NCI-H2029 (cell line): ENCODE measurements around the gene GIPR.
"Not testable (repeated sequence)": the region's sequence is repeated elsewhere in the genome, so short reads cannot be mapped to it uniquely, and the experiment has no call there.

Experiments used
- DNase-seq: peaks from one replicate; lab custom pipeline; 2025; lab: John Stamatoyannopoulos, UW

Gene GIPR

DNA sequence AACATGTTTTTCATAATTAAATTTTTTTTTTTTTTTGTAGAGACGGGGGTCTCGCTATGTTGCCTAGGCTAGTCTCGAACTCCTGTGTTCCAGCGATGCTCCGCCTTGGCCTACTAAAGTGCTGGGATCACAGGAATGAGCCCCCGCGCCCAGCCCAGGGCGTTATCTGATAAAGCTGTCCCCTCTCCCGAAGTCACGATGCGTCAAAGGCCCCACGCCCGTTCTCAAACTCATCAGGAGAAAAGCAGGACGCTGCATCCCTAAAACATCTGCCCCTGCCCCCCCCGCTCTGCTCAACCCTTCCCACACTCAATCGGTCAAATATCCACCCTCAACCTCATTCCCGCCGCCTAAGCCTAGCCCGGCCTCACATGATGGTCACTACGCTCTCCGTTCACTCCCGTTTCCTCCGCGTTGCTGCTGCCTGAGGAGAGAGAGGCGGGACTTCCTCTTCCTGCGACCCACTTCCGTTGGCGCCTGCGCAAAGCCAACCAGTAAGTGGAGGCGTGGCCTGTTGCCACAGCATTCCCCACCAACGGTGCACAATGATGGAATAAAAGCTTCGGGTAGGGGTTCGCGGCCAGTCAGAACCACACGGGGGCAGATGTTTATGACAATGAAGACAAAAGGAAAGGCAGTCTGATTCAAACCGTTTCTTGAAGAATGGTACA is 23.6 kb downstream of the GIPR start, which contains the start of gene SNRPD2:
Gene SNRPD2 (minus strand): TSS at position 438 of the 671 bp plus-strand sequence. CDS start 65 bp downstream, at position 373.
- peak; percentile 92 for DNase-seq

DNA sequence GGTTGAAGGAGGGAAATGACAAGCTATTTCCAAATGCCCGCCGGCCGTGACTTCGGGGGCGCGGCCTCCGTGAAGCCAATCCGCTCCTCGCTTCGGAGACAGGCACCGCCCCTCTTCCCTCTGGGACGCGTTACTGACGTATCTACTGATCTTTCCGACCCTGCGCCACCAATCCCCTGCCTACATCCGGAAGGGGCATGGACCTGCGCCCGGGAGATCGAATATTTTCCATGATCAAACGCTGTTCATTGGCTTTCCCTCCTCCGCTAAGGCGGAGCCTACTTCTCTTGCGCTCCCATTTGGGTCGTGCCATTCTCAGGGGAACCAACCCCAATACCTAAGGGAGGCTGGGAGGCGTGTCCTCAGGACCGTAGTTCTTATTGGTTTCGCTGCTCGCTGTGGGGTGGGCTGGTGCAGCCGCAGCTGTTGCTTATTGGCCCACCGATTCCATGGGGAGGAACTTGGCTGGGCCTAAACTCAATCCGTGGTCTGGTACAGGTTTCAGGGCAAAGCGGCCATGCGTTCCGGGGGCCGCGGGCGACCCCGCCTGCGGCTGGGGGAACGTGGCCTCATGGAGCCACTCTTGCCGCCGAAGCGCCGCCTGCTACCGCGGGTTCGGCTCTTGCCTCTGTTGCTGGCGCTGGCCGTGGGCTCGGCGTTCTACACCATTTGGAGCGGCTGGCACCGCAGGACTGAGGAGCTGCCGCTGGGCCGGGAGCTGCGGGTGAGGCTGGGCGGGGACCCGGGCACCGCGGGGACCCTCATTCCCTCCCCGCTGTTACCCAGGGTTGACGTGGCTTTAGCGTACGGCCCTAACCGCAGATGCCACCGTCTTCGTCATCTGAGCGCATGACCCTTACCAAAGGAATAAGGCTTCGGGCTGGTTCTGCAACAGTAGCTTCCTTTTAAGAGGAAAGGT is 24.4 kb downstream of the GIPR start, which contains the start of gene QPCTL:
Gene QPCTL (plus strand): TSS at position 480 of the 919 bp plus-strand sequence. CDS start 38 bp downstream, at position 518.
- peak; percentile 100 for DNase-seq

DNA sequence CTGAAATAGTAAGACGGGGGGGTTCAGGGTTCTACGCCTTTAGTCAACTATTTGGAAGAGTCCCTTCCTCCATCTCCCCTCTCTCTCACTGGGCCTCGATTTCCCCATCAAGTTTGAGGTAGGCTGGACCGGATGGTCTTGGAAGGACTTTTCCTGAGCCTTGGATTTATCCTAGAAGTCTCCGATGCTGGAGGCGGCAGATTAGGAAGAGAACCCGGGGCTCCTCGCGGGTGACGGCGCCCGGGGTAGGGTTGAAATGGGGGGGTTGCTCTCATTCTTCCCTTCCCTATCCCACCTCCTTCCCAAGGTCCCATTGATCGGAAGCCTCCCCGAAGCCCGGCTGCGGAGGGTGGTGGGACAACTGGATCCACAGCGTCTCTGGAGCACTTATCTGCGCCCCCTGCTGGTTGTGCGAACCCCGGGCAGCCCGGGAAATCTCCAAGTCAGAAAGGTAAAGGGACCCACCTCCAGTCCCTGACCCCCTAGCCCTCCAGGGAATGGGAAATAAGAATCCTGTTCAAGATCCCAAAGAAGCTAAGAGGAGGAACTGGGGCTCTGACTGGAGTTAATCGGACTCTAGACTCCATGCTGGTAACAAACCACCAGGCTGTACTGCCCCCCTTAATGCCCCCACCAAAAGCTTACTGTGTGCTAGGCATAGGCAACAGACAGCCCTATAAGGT is 25.2 kb downstream of the GIPR start:
- peak; percentile 62 for DNase-seq

DNA sequence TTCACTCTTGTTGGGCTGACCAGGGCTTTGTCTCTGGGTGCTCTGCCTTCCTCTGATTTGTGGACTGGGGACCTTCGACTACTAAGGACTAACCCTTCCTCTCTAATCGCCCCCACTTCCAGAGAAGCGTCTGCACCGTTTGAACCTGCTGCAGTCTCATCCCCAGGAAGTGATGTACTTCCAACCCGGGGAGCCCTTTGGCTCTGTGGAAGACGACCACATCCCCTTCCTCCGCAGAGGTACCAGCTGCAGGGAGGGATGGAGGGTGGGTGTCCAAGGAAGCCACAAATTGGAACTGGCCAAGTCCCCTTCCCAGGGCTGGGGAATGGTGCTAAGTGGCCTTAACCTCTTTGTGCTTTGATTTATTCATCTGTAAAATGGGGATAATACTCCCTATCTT is 33.7 kb downstream of the GIPR start:
- DNase-seq: no peak

DNA sequence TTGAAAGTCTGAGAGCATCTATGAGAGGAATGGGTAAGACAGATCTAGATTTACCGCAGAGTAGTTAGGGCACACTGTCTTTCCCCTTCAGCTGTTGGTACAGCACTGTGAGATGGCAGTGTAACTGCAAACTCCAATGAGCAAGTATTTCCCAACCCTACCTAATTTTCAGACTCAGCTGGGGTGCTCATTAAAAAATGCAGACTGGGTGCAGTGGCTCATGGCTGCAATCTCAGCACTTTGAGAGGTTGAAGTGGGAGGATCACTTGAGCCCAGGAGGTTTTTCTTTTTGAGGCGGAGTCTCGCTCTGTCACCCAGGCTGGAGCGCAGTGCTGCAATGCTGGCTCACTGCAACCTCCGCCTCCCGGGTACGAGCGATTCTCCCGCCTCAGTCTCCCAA is 37.1 kb downstream of the GIPR start:
- DNase-seq: no peak

DNA sequence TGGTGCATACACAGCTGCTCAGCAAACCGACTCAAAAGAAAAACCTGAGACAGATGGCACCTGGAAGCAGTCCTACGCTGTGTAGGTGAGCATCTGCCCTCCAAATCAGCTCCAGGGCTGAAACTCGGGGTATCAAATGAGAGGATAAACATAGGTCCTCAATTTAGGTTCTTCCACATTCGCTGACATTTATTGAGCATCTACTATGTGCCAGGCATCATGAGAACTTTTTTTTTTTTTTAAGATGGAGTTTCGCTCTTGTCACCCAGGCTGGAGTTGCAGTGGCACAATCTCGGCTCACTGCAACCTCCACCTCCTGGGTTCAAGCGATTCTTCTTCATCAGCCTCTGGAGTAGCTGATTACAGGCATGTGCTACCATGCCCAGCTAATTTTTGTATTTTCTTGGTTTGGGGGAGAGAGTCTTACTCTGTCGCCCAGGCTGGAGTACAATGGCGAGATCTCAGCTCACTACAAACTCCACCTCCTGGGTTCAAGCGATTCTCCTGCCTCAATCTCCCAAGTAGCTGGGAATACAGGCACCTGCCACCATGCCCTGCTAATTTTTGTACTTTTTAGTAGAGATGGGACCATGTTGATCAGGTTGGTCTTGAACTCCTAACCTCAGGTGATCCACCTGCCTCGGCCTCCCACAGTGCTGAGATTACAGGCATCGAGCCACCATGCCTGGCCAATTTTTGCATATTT is 37.8 kb downstream of the GIPR start:
- no peak for DNase-seq

DNA sequence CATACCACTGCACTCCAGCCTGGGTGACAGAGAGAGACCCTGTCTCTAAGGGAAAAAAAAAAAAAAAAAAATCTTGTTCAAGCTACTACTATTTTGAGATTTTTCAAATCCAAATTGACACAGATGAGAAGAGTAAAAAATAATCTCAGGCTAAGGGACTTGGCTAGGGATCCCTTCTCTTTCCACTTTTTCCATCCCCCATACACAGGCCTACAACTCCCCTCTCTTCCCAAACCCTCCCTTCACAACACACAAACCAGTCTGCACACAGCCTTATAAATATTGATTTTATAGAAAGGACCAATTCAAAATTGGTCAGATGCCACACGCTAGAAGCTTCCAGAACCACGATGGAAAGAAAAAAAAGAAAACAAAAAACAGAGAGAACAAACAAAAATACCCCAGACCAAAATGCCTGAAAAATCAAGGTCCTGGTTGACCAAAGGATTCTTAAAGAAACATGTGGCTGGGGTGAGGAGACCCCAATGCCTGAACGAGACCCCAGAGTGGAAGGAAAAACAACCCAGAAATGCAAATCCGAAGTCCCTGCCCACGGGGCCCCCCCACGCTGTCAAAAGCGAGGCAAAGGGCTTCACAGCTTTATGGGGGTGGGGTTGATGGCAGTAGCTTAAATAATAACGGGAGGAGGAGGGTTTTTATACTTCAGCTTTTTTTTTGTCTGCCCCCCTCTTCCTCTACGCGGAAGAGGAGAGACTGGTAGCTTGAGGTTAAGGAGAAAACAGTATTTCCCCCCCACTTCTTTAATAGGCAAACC is 42.5 kb downstream of the GIPR start:
- DNase-seq: no peak

DNA sequence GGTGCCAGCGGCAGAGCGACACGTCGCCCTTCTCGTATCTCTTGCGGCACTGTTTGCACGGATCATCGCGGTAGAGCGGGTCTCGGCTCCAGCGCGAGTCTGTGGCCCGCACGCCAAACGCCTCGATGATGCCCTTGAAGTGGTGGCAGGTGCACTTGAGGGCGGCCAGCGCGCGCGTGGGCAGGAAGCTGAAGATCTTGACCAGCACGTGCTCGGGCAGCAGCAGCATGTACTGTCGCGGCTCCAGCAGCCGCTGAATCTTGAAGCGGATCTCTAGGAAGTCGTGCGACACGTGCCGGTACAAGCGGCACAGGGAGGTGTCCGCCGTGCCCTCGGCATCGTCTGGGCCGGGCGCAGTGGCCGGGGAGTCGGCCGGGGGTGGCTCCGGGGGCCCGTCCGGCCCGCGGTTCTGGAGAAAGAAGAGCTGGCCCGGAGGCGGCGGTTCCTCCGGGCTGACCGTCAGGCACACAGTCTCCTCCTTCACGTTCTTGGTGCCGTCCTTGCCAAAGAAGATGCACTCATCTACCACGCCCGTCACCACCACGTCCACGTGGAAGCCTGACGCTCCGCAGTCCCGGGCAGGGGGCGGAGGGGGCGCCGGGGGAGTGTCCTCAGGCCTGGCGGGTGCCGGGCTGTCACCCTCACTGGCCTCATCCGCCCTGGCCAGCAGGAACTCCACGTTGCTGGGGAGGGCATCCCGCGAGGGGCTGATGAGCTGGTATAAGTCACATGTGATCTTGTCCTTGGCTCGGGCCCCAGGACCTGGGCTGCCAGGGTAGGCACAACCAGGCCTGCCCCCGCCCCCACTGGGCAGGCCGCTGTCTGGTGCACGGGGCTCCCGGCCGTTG is 44.1 kb downstream of the GIPR start:
- DNase-seq: no peak

DNA sequence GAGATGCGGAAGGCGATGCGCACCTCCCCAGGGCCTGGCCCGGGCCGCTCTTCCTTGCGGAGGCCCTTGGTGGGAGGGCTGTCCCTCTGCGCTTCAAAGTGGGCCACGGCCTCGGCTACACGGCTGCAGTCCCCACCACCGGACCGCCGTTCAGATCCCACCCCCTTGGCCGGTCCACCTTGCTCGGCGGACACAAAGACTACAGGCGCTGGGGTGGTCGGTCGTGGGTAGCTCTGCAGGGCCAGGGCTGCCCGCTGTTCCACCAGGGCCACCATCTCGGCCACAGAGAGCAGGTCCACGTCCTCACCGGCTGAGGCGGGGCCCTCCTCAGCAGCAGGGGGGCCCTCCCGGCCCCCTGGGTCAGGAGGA is 44.7 kb downstream of the GIPR start:
- no peak for DNase-seq

DNA sequence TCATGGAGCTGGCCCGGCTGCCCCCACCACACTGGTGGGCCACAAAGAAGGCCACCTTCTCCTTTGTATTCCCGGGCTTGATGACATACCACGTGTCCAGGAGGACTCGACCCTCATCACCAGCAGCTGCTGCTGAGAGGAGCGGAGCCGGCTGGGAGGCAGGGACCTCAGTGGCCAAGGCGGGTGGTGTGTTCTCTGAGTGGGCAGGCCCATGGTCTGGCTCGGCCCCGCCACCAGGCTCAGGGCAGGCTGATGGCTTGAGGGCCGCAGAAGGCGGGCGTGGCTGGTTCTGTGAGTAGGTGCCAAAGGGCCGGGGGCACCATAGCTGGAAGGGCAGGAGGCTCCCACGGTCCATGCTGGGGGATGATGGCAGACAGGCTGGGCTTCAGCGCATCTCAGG is 45.1 kb downstream of the GIPR start:
- DNase-seq: no peak

DNA sequence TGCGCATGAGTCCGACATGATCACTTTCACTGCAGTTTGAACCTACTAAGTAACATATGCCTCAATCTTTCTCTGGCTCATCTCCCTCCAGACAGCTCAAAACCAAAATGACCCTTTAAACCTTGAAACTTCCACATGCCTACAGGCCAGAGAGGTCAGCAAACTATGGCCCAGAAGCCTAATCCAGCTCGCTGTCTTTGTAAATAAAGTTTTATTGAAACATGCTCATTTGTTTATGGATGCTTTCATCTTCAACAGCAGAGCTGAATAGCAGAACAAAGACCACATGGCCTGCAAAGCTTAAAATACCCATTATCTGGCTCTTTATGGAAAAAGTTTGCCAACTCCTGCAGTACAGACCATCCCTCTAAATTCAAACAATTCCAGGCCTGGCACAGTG is 47.1 kb downstream of the GIPR start:
- no peak for DNase-seq

DNA sequence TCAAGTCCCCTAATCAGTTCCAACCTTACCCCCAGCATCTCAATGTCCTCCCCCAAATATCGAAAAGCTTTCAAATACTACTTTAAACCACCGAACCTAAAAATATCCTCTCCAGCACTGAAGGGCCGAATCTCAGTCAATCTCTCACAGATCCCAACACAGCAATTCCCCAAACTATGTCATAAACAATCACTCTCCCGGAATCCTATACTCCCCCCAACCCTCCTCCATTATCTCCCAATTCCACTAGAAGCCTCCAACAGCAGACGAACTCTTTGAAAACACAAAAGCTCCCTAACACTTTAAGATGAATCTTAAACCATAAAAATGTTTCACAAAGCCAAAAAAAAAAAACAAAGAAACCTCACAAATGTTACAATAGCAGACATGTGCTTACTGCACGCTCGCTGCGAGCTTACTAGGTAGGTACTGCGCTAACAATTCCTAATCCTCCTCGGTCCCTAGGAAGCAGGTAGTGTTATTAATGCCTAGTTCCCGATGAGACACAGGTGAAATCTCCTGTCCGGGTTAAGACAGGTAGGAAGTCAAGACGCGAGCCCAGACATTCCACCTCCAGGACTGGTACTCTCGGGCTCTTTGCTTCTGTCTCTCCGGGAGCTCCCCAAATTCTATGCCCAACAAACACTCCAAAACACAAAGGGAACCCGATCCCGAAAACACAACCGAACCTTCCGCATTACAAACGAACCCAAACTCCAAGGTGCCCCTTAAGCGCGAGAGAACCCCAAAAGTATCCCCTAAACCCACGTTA is 48.5 kb downstream of the GIPR start:
- no peak for DNase-seq

DNA sequence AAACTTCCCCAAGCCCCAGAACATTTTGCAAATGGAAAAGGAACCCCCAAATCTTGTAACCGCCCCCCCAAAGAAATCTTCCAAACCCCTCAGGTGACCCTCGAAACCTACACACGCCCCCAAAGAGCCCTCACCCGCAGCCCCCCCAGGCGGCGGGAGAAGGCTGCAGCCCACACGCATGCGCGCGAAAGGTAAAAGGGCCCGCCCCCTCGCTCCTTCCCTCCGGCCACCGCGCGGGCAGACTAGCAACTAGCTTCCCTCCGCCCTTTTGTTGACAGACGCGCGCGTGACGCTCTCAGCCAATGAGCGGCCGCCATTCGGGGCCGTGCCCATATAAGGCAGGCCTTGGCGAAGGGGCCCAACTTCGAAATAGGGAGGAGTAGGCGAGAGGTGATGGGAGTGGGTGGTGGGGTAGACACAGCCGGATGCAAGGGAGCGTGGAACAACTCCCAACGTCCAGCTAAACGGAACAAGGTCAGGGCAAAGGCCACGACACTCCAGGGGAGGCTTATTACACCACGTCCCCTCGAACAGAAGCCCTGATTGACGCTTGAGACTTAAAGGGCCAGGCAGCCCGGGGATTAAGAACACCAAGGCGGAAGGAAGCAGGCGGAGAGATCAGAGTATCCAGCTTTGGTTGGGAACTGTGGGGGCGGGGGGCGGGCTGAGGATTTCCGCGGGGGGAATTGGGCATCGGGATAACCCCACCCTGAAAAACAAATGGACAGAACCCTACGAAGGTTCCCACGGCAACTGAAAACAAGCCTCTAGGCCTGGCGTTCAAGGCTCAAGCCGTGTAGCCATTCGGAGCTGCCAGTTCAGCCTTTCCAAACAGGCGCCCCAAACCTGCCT is 49.3 kb downstream of the GIPR start:
- peak; percentile 99 for DNase-seq

DNA sequence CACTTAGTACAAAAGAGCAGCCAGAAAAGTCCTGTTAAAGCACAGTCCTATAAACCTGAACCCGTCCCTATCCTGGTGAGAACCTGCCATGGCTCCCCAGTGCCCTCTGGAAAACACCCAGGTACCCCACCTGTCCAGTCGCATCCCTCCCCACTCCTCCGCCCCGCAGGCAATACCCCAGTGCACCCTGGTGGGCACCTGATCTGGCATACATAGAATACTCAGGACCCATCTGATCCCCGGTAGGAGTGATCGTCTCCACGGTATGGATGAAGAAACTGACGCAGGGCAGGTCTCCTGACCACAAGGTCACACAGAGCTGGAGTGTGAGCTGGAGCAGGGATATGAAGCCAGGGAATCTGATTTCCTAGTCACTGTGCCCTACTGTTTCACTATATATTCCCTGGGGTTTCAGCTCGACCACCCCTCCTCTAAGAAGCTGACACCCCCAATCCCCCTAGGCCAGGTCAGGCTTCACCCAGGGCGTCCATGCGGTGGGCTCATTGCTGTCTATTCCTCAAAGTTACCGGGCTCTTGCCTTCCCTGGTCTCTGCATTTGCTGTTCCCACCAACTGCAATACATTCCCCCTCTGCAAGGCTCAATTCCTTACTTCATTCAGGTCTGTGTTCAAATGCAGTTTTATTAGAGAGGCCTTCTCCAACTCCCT is 50.1 kb downstream of the GIPR start:
- no peak for DNase-seq

DNA sequence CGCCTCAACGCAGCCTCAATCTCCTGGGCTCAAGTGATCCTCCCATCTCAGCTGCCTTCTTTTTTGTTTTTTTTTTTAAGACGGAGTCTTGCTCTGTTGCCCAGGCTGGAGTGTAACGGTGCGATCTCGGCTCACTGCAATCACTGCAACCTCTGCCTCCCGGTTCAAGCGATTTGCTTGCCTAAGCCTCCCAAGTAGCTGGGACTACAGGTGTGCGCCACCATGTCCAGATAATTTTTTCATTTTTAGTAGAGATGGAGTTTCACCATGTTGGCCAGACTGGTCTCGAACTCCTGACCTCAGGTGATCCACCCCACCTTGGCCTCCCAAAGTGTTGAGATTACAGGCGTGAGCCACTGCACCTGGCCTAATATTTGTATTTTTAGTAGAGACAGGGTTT is 52.0 kb downstream of the GIPR start:
- not testable (repeated sequence) for DNase-seq

DNA sequence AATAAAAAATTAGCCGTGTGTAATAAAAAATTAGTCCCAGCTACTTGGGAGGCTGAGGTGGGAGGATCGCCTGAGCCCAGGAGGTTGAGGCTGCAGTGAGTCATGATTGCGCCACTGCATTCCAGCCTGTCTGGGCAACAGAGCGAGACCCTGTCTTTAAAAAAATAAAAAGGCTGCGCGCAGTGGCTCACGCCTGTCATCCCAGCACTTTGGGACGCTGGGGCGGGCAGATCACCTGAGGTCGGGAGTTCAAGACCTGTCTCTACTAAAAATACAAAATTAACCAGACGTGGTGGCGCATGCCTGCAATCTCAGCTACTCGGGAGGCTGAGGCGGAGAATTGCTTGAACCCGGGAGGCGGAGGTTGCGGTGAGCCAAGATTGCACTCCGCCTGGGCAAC is 60.7 kb downstream of the GIPR start:
- not testable (repeated sequence) for DNase-seq

DNA sequence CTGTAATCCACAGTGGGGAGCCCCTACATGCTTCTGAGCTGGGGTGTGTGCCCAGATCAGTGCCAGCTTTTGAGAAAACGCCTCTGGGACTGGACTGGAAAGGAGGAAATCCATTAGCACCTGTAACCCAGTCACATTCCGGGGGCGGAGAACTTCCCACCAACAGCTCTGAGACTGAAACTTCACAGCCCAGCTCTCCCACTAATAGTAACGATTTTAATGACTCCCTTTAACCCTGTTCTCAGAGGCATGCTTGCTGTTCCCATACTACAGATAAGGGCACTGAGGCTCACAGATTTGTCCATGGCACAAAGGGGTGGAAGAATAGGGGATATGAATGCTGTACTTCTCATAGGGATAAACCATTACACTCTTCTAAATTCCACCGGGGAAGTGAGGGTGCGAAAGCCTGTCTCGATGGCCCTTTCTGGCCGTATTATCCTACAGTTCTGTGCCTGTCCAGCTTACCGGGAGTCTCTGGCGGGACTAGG is 61.8 kb downstream of the GIPR start:
- no peak for DNase-seq
